ENCODE results near the gene RNF17.

The RNF17 gene

DNA sequence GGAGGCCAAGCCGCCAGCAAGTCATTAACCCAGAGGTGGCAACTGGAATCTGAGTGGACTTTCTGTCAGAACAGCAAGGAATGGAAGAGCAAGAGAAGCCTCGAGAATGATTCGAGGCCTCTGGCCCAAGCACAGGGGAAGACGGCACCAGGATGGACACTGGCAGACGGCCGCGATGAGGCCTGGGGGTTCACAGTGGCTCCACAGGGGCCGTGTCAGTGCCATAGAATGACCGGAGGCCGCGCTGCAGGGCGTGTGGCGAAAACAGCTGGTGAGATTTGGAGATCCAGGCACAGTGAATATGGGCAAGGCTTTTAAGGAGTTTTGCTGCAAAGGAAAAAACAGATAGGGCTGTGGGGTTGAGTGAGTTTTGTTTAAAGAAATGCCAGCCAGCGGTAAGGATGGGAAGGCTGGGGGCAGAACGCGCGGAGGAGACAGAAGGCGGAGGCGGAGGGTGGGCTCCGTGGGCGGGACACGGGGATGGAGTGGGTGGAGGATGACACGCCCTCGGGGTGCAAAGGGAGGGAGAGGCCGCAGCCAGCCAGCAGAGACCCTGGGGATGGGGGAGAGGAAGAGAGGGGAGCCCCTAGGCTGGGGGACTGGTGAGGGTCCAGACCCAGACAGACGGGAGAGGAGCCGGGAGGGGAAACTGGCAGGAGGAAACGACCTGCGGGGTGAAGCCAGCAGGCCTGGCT lies 130.5 kb downstream of the RNF17 start:
- no peak for DNase-seq (ENCODE audit: low read depth in 2 of 2)

DNA sequence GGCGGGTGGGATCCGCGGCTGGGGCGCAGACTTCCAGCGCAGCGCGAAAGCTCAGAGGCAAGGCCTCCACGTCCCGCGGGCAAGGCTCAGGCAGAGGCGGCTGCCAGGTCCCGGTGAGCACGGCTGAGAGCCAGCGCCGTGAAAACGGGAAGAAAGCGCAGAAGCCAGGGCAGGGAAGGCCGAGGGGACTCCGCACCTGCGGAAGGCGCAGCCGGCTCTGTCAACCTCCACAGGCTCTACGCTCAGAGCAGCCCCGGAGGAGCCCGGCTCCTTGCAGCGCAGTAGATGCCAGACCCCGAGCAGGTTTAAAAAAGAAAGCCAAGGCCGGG lies 131.0 kb downstream of the RNF17 start:
- no peak for DNase-seq (ENCODE audit: low read depth in 2 of 2)

DNA sequence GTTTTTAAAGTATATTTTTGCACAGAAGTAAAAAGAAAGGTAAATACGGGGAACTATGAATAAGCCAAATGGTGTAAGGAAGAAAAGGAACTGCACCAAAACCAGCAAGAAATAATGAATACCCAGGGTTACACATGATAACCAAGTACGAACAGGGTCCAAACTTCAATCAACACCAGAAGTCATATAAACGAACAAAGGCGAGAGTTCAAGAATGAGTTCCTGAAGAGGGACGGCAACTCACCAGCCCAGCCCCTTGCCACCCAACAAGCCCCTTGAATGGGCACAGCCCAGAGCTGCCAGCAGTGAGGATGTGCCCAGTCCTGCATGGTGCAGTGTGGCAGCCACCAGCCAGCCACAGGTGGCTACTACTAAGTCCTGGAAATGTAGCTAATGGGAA lies 132.1 kb downstream of the RNF17 start:
- DNase-seq (ENCODE audit: low read depth in 2 of 2), result no peak

DNA sequence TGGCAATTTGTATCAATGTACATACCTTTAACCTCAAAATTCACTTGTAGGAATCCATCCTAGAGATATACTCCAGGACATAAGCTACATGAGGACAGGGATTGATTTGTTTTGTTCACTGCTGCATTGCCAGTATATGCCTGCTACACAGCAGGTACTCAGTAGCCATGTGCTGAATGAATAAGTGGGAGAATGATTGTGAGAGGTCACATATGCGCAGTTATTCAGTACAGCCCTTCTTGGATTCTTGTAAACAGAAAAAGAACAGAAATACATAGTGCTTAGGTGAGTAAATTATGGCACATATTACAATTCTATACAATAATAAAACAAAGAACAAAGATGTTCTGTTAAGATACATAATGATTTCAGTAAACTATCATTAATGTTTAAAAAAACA lies 133.3 kb downstream of the RNF17 start:
- DNase-seq (ENCODE audit: low read depth in 2 of 2), result no peak

DNA sequence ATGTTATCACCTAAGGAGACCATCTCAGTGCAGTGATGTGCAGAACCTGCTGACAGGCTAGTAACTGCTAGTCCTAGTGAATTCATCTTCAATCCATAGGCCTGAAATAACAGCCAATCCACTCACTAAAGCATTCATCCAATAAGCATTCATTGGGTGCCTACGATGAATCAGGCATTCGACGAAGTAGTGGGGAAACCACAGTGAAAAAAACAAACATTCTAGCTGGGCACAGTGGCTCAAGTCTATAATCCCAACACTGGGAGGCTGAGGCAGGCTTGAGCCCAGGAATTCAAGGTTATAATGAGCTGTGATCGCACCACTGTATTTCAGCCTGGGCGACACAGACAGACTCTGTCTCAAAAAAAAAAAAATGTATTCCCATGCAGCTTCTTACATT lies 135.6 kb downstream of the RNF17 start:
- DNase-seq (ENCODE audit: low read depth in 2 of 2), result no peak

DNA sequence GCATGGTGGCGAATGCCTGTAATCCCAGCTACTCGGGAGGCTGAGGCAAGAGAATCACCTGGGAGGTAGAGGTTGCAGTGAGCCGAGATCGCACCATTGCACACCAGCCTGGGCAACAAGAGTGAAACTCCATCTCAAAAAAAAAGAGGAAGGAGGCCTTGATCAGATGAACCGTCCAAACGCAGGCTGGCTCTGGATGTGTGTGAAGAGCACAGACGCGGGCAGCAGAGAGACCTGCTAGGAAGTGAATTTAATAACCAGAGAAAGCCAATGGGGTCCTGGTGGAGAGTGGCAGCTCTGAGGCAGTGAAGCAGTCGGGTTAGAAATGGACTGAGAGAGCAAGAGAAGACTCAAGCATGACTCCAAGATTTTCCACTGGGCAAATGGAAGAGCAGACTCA lies 136.5 kb downstream of the RNF17 start:
- no peak for DNase-seq (ENCODE audit: low read depth in 2 of 2)

DNA sequence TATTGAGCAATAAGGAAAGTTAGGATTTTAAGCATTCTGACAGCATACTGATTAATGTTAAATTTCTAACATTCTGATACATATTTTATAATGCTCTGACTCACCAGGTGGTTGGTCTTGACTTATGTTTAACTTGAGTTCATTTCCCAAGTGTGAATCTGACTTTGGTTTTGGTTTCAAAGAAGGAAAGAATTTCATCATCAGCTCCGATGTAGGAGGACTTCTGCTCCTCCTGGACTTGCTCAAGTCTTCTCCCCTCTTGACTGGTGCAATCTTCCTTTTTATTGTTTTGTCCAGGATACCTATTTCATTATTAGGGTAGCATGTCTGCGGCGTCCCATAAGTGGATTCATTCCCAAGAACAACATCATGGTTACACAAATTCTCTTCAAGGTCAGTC lies 141.3 kb downstream of the RNF17 start:
- DNase-seq (ENCODE audit: low read depth in 2 of 2), result no peak

DNA sequence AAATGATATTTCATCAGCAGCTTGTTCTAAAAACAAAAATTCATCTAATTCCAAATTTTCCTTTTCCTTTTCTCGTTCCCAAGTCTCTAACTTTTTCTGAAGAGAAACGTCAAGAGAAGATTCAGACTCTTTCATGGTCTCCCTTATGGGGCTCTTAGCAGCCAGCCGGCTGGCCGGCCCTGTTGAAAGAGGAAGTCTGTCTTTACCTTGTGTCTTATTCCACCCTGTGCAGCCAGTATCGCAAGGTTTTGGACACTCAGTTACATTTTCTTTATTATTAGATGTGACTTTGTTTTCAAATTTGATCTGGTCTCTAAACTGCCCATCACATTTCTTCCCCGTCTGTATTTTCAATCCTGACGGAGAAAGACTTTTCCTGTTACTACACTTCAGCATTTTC lies 142.3 kb downstream of the RNF17 start:
- DNase-seq (ENCODE audit: low read depth in 2 of 2), result no peak

DNA sequence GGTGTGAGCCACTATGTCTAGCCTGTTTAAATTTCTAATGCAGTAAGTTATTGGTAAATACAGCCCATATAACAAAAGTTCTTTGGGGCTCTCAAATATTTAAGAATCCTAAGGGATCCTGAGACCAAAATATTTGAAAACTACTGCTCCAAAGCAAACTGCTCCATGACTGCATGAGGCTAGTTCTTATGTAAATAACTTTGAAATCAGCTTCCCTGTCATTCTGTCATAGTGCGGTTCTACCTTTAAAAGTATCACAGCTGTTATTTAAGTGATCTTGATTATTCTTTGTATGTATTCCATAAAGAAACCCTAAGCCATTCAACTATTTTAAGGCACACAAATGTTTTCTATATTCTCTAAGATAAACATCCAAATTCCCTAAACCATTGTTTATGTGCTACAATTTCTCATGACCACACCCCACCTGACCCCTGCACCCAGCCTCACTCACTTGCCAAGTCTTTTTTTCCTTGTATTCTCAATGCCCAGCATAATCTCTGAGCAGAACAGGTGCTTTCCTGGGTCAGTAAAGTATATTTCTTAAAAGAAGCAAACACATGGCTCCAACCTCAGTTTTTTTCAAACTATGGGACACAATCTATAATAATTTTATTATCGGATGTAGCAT lies 146.6 kb downstream of the RNF17 start:
- no peak for DNase-seq (ENCODE audit: low read depth in 2 of 2)

DNA sequence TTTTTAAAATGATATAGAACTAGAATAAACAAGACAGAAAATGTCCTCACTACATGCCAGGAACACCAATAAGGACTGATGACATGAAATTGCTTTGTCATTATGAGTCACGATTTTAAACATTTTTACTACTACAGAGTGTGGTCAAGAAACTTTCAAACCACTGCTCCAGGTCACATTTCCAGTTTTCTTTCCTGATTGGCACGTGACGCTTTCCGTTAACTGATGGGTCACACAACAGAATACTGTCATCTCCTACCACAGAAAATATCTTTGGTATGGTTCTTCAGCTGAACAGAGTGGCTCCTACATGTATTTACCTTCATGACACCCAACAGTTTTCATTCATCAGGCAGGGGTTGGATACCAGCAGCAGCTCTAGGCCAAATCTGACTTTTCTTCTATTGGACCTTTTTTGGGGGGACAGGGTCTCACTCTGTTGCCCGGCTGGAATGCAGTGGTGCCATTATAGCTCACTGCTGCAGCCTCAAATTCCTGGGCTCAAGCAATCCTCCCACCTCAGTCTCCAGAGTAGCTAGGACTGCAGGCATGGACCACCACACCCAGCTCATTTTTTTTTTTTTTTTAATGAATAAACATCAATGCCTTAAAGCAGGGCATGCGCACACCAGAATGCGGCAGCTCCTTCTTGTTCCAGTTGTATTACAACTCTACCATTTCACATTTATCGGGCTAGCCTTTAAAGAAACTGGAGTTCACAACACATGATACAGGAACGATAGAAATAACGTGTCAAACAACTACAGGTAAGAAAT lies 147.4 kb downstream of the RNF17 start:
- no peak for DNase-seq (ENCODE audit: low read depth in 2 of 2)

DNA sequence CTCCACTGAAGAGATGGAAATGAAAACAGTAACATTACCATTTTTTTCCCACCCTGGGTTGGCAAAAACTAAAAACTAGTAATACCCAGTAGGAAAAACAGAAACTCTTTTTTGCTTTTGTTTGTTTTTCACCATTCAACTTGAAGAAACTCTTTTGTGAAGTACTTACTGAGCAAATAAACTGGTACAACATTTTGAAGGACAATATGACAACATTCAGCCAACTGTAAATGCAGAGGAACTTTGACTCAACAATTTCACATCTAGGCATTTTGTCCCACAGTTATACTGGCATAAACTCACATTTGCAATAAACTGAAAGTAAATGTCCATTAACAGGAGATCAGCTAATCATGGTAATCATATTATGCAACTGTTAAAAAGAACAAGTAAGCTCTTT lies 152.5 kb downstream of the RNF17 start:
- DNase-seq (ENCODE audit: low read depth in 2 of 2), result no peak

DNA sequence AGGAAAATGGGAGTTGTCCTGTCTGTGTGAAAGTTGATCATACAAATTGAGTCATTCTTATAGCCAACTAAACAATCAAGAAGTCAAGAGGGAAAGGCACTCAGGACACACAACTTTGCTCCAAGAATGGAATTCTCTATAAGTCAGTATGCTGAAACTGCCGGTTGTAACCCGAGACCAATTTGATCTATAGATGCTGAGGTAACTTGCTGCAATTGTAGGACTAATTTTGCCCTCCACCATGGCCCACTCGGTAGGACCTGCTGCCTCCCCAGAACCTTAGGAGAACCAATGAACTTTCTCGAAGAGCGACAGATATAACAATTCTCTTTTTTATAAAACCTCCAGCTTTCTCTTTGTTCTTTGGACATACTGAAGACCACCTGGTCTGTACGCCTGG lies 157.0 kb downstream of the RNF17 start:
- DNase-seq (ENCODE audit: low read depth in 2 of 2), result no peak

DNA sequence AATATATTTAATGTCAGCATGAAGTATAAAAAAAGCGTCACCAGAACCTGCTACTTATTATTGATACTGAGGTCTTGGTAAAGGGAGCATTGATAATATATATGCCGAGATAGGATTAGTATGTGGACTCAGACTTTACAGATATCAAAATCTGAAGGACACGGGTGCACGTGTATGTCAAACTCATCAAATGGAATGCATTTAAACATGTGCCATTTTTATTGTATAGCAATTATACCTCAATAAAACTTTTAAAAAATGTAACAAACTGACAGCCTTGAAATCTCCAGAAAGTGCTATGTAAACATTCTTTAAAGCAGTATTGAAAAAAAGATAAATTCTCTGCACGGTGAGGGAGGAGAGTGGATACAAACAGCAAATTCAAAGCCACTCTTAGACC lies 157.9 kb downstream of the RNF17 start:
- no peak for DNase-seq (ENCODE audit: low read depth in 2 of 2)

DNA sequence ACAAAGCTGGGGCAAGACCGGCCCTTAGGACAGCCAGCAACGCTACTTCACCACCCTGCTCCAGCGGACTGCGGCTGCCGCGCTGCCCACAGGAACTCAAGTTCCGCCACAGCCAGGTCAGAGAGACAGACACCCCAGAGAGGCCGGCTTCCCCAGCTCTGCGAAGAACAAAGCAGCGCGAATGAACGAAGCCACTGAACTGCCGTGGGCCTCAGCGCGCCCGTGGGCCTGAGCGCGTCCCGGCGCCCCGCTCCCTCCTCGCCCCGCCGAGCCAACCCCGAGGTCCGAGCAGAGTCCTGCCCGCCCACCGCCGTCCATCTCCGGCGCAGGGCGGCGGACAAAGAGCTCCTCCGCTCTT lies 158.4 kb downstream of the RNF17 start:
- no peak for DNase-seq (ENCODE audit: low read depth in 2 of 2)

DNA sequence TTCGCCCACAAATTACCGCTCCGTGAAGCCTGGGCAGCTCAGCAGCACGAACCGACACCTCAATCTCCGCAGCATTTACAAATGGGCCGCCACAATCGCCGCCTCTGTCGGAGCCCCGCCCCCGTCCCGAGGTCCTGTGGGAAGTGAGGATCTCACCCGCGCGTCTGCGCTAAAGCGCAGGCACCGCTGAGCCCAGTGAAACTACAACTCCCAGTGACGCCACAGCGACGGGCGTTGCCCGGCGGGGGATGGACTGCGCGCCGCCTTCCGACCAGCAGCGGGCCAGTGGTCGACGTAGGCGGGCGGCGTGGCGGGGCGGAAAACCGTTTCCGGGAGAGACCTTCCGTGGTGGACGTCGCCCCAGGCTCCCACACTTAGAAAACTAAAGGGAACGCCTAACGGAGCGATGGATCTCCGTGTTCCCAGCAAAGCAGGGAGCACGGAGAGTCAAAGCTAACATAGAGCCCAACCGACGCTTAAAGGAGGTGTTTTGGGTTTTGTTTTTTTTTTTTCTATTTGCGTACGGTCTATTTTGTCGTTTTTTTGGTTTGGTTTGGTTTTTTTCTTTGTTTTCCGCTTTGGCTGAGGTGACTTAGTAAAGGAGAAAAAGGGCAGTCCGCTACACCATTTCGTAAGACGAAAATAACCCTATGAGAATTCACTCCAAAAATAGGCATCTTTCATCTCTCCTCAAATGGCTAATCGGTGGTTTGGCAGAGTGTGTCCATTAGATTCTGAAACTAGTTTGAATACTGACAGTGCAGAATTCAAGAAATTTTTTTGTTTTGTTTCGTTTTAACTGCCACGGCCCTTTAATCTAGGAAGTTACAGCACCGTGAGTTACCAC lies 159.0 kb downstream of the RNF17 start:
- DNase-seq (ENCODE audit: low read depth in 2 of 2), result peak; percentile 83 to 87

DNA sequence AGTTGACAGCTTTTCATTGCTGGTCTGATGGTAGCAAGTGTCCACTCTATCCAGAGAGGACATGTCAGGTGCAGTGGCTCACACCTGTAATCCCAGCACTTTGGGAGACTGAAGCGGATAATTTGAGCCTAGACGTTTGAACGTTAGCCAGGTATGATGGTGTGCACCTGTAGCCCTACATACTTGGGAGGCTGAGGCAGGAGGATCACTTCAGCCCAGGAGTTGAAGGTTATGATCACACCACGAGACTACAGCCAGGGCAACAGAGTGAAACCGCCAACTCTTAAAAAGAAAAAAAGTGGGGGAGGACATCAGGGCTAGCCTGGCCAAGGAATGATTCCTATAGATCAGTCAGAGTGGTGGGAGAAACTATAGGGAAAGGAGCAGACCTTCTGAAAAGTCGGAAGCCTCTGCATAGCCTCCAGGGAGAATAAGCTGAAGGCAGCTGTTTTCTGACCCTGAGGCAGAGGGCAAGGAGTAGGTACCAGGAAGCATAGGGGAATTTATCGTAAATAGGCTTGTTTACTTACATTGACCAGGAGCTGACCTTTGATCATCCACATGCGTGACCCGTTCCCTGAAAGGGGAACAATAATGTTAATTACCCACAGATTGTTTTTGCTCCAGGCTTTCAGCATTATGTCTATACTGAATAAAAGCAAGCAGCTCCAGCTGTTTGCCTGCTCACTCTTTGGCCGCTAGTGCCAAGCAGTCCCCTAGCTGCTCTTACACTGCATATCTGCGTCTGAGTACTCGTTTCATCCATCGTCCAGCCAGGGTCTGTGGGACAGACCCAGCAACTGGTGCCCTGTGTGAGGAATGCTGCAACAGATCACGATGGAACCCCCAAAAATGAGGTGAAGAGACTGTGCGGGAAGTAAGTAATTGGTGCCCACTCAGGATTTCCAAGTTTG lies 161.6 kb downstream of the RNF17 start:
- no peak for DNase-seq (ENCODE audit: low read depth in 2 of 2)

DNA sequence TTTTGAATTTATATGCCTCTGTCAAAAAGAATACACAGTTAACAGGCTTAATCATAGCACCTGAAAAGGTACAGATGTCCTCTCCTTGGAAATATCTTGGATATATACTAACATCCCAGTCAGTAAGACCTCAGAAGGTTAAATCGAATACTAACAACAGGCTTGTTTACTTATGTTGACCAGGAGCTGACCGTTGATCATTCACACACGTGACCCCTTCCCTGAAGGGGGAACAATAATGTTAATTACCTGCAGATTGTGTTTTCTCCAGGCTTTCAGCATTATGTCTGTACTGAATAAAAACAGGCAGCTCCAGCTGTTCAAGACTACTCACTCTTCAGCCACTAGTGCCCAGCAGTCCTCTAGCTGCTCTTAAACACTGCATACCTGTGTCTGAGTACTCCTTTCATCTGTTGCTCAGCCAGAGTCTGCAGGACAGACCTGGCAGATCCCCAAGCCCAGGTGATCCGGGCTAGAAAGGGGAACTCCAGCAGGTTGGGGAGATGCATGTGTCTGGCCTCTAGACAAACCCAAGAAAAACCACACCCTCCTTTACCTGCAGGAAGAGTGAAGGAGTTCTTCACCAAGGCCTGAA lies 163.9 kb downstream of the RNF17 start:
- no peak for DNase-seq (ENCODE audit: low read depth in 2 of 2)

DNA sequence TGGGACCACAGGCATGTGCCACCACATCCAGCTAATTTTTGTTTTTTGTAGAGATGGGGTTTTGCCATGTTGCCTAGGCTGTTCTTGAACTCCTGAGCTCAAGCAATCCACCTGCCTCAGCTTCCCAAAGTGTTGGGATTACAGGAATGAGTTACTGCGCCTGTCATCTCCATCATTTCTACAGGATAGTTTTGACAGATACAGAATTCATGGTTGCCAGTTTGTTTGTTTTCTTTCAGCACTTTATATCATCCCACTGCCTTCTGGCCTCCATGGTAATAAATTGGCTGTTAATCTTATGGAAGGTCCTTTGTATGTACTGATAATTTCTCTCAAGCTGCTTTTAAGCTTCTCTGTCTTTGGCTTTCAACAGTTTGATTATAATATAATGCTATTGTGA lies 165.2 kb downstream of the RNF17 start:
- DNase-seq (ENCODE audit: low read depth in 2 of 2), result no peak
